Natural killer cell (primary cell): ENCODE data around the gene NUCB1. TPM values are rescaled to one million over a fixed set of nuclear protein-coding genes. Genes with fewer than 3 reads are reported as not detected.

Experiments used
- ATAC-seq, 3 donors: fragments of 150-1000 bp in 2 of 3; fragments of 200-7000 bp in 1 of 3; cut with Tn5 transposase; 1 replicate in 1 of 3; 2 replicates in 2 of 3; pipeline ENCODE4 v1.10.0; 2021; ENCODE audit warnings: mild to moderate bottlenecking in 2 of 3, moderate library complexity in 2 of 3
- DNase-seq, 2 donors: peaks; one replicate each; pipeline versions ENCODE4 v3.0.0 to v3.0.0-alpha.2; 2013 to 2021; ENCODE audit warnings: mixed read lengths in 1 of 2
- H3K27ac ChIP-seq: one replicate; pipeline ENCODE4 v1.5.1; 2013; ENCODE audit warnings: mild to moderate bottlenecking, low read length
- H3K27me3 ChIP-seq: one replicate; pipeline ENCODE4 v1.6.1; 2013; ENCODE audit warnings: low read length; ENCODE audit not compliant: control insufficient read depth, insufficient read depth
- H3K36me3 ChIP-seq: one replicate; pipeline ENCODE4 v1.6.1; 2013; ENCODE audit warnings: low read length; ENCODE audit not compliant: control insufficient read depth, insufficient read depth
- H3K4me1 ChIP-seq: one replicate; pipeline ENCODE4 v1.6.1; 2013; ENCODE audit warnings: low read length; ENCODE audit not compliant: control insufficient read depth, insufficient read depth
- H3K4me3 ChIP-seq: one replicate; pipeline ENCODE4 v1.5.1; 2013; ENCODE audit warnings: low read length
- H3K9me3 ChIP-seq: one replicate; pipeline ENCODE4 v1.6.1; 2013; ENCODE audit warnings: low read length; ENCODE audit not compliant: control insufficient read depth, insufficient read depth
- H3K27ac Mint-ChIP-seq, 2 donors: one replicate each; pipeline ENCODE4 v1.8.0; 2022; ENCODE audit warnings: mild to moderate bottlenecking in 2 of 2, mixed read lengths in 2 of 2, moderate library complexity in 1 of 2
- H3K27me3 Mint-ChIP-seq, 2 donors: one replicate each; pipeline ENCODE4 v1.8.0; 2022; ENCODE audit warnings: low read depth in 2 of 2, mixed read lengths in 2 of 2
- H3K36me3 Mint-ChIP-seq: one replicate; pipeline ENCODE4 v1.8.0; 2022; ENCODE audit warnings: mixed read lengths
- H3K4me1 Mint-ChIP-seq, 2 donors: one replicate each; pipeline ENCODE4 v1.8.0; 2022; ENCODE audit warnings: mixed read lengths in 2 of 2
- H3K4me3 Mint-ChIP-seq: one replicate; pipeline ENCODE4 v1.8.0; 2022; ENCODE audit warnings: mild to moderate bottlenecking, moderate library complexity, mixed read lengths
- H3K9me3 Mint-ChIP-seq, 2 donors: one replicate each; pipeline ENCODE4 v1.8.0; 2022; ENCODE audit warnings: mixed read lengths in 2 of 2
- CTCF ChIP-seq: fragments of 200-600 bp; IDR thresholded peaks from one replicate; pipeline ENCODE4 v1.8.0; 2022; ENCODE audit warnings: antibody characterized with exemption
- WGBS: methylation state at CpG from one replicate; pipeline ENCODE4 v1.1.7; 2013; ENCODE audit warnings: missing lambda C conversion rate; ENCODE audit not compliant: insufficient coverage; 5-methylcytosine and 5-hydroxymethylcytosine counted together
- intact Hi-C: fragments of 100-400 bp; cut with micrococcal nuclease; formaldehyde crosslinking; loops from one replicate; pipeline ENCODE4 v1.14.2; 2022
- total RNA-seq, 4 donors: library from RNA; stranded (reverse); fragments of 120-200 nt in 1 of 4; gene quantifications; one replicate each; pipeline versions ENCODE4 v1.2.3 to v1.2.4, GENCODE V29; 2013 to 2022

Gene NUCB1
- total RNA-seq, 3 donors from 2014 or later (not counting 1 experiment from before 2014, with no cell fraction given): 163 to 192 (median 171) TPM

GRCh38 chr19:48965806-48966540, 65.9 kb downstream of the NUCB1 start:
- peak overlapping the region; percentile 98 to 99 for H3K27ac Mint-ChIP-seq
- peak overlapping the region; percentile 100 for H3K4me3 Mint-ChIP-seq
- Histone ChIP-seq H3K27me3 (no peaks in the 10 kb centered on the region), H3K9me3 (no peaks in the 10 kb centered on the region), H3K4me3 (peak overlapping the region; percentile 87), H3K27ac (peak overlapping the region; percentile 76), H3K36me3 (peaks cover 26% of the 10 kb centered on the region), H3K4me1 (peaks cover 67% of the 10 kb centered on the region)
- TF ChIP-seq CTCF: no peak
- ATAC-seq: peak; percentile 69 to 80 (median 75)
- intact Hi-C loops: loop anchor here (1.0 to 10.0 kb wide), 3 partner anchors 12 to 321 kb away; partner anchors contain the start of genes BAX, CA11 and NUCB1
- peaks cover 51 to 61% of the 10 kb centered on the region in 2 donors for H3K4me1 Mint-ChIP-seq
- H3K27me3 Mint-ChIP-seq: no peaks in the 10 kb centered on the region
- H3K9me3 Mint-ChIP-seq: no peaks in the 10 kb centered on the region
- H3K36me3 Mint-ChIP-seq: no peaks in the 10 kb centered on the region
- 12% methylated on average over 35 of the region's 36 CpGs for WGBS
- peak; percentile 84 to 93 for DNase-seq

- no peaks in the 10 kb centered on the region for H3K9me3 Mint-ChIP-seq
- H3K36me3 Mint-ChIP-seq: no peaks in the 10 kb centered on the region
- H3K36me3 ChIP-seq: peaks cover 26% of the 10 kb centered on the region
- DNase-seq (no peak), ATAC-seq (no peak)
- no peak overlapping the region for H3K4me3 ChIP-seq
- H3K4me3 Mint-ChIP-seq: peak overlapping the region; percentile 100
- intact Hi-C loops: loop anchor here (5.0 to 10.0 kb wide), 2 partner anchors 64 to 322 kb away; partner anchors contain the start of genes CA11 and NUCB1
- H3K4me1 Mint-ChIP-seq: peaks cover 49 to 55% of the 10 kb centered on the region in 2 donors
- no peaks in the 10 kb centered on the region for H3K9me3 ChIP-seq
- H3K27ac Mint-ChIP-seq: peak overlapping the region; percentile 98 to 99
- H3K27me3 Mint-ChIP-seq: no peaks in the 10 kb centered on the region
- TF ChIP-seq CTCF: no peak
- H3K4me1 ChIP-seq: peaks cover 63% of the 10 kb centered on the region
- H3K27ac ChIP-seq: peak overlapping the region; percentile 76
- no peaks in the 10 kb centered on the region for H3K27me3 ChIP-seq
- 94% methylated on average over 10 of the region's 10 CpGs for WGBS
Measured at GRCh38 chr19:48966541-48967345, 66.6 kb downstream of the NUCB1 start.

- ATAC-seq (no peak), DNase-seq (no peak)
- Histone ChIP-seq H3K36me3 (peaks cover 26% of the 10 kb centered on the region), H3K27me3 (no peaks in the 10 kb centered on the region), H3K27ac (no peak overlapping the region), H3K4me1 (peaks cover 54% of the 10 kb centered on the region), H3K9me3 (no peaks in the 10 kb centered on the region), H3K4me3 (no peak overlapping the region)
- no peak overlapping the region for H3K27ac Mint-ChIP-seq
- TF ChIP-seq CTCF: no peak
- no peak overlapping the region for H3K4me3 Mint-ChIP-seq
- intact Hi-C loops: loop anchor here (5.0 to 10.0 kb wide), 2 partner anchors 65 to 323 kb away; partner anchors contain the start of genes CA11 and NUCB1
- H3K27me3 Mint-ChIP-seq: no peaks in the 10 kb centered on the region
- H3K4me1 Mint-ChIP-seq: peaks cover 41 to 46% of the 10 kb centered on the region in 2 donors
- no peaks in the 10 kb centered on the region for H3K36me3 Mint-ChIP-seq
- 91% methylated on average over 13 of the region's 14 CpGs for WGBS
- no peaks in the 10 kb centered on the region for H3K9me3 Mint-ChIP-seq
Measured at GRCh38 chr19:48967346-48968178, 67.5 kb downstream of the NUCB1 start.
